Measurements from ENCODE around the gene ADGRL3.

Gene ADGRL3

DNA sequence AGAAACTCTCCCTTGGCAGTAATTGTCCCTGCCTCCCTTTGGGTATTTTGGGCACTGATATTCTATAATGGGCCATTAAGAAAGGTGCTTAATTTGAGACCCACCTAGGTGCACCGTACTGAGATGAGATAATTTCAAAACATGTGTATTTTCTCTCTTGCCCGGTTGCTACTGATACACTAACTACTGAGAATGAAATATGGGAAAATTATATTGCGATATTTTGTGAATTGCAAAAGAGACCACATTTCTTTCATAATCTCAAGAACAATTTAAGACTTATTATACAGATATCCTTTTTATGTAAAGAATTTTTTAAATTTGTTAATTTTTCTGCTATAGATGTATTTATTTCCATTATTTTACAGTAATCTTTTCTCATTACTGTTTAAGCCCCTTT is 284.9 kb downstream of the ADGRL3 start:
- ATAC-seq (ENCODE audit: low read depth) (no peak), DNase-seq (ENCODE audit: low spot score) (no peak)
- H3K4me3 ChIP-seq (ENCODE audit: severe bottlenecking), result no peak overlapping the region
- H3K9me3 ChIP-seq (ENCODE audit: severe bottlenecking), result no peaks in the 10 kb centered on the region
- H3K36me3 ChIP-seq (ENCODE audit: low read depth), result no peaks in the 10 kb centered on the region
- no peaks in the 10 kb centered on the region for H3K27me3 ChIP-seq (ENCODE audit: insufficient read depth, poor library complexity, severe bottlenecking)
- H3K4me1 ChIP-seq (ENCODE audit: insufficient read depth, poor library complexity, severe bottlenecking), result no peaks in the 10 kb centered on the region
- H3K27ac ChIP-seq (ENCODE audit: poor library complexity, severe bottlenecking), result no peak overlapping the region
- TF ChIP-seq, protein P1, sequence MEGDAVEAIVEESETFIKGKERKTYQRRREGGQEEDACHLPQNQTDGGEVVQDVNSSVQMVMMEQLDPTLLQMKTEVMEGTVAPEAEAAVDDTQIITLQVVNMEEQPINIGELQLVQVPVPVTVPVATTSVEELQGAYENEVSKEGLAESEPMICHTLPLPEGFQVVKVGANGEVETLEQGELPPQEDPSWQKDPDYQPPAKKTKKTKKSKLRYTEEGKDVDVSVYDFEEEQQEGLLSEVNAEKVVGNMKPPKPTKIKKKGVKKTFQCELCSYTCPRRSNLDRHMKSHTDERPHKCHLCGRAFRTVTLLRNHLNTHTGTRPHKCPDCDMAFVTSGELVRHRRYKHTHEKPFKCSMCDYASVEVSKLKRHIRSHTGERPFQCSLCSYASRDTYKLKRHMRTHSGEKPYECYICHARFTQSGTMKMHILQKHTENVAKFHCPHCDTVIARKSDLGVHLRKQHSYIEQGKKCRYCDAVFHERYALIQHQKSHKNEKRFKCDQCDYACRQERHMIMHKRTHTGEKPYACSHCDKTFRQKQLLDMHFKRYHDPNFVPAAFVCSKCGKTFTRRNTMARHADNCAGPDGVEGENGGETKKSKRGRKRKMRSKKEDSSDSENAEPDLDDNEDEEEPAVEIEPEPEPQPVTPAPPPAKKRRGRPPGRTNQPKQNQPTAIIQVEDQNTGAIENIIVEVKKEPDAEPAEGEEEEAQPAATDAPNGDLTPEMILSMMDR (IDR thresholded peaks at IDR 0.05; ENCODE audit: poor library complexity, severe bottlenecking), result no peak

DNA sequence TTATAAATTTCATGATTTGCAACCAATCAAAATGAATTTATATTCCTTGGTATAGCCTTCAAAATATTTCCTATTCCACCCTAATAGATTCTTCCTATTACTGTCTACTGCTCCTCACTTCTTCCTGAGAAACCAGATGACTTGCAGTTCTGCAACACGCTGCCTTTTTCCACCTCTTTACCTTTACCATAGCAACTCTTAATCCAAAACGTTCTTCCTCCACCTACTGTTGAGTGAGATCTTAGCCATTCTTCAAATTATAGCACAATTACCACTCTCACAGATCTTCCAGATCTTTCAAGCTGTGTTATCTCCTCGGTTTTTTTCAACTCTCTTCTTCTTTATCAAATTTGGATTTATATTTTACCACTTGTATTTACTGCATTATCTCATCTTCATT is 289.8 kb downstream of the ADGRL3 start:
- no peaks in the 10 kb centered on the region for H3K27me3 ChIP-seq (ENCODE audit: insufficient read depth, poor library complexity, severe bottlenecking)
- no peaks in the 10 kb centered on the region for H3K36me3 ChIP-seq (ENCODE audit: low read depth)
- DNase-seq (ENCODE audit: low spot score) (no peak), ATAC-seq (ENCODE audit: low read depth) (no peak)
- H3K4me1 ChIP-seq (ENCODE audit: insufficient read depth, poor library complexity, severe bottlenecking), result no peaks in the 10 kb centered on the region
- TF ChIP-seq, protein P1 (IDR thresholded peaks at IDR 0.05; ENCODE audit: poor library complexity, severe bottlenecking), result no peak
- no peaks in the 10 kb centered on the region for H3K9me3 ChIP-seq (ENCODE audit: severe bottlenecking)
- no peak overlapping the region for H3K4me3 ChIP-seq (ENCODE audit: severe bottlenecking)
- no peak overlapping the region for H3K27ac ChIP-seq (ENCODE audit: poor library complexity, severe bottlenecking)

DNA sequence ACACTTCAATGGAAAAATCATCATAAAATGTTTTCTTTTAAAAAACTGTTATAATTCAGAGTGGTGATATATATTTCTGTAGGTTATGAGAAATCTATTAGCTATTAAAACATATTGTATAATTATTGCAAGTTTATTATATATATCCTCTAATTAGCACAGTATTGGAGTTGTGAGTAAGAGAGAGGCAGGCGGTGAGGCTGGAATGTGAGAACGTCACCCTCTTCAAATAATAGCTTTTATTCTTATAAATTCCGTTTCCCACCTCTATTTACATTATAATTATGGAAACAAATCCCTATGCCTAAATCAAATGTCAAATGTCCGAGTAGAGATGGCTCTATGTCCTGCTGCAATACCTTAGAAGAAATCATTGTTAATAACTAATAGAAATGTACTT is 292.9 kb downstream of the ADGRL3 start:
- DNase-seq (ENCODE audit: low spot score) (no peak), ATAC-seq (ENCODE audit: low read depth) (no peak)
- Histone ChIP-seq H3K9me3 (ENCODE audit: severe bottlenecking) (no peaks in the 10 kb centered on the region), H3K27me3 (ENCODE audit: insufficient read depth, poor library complexity, severe bottlenecking) (no peaks in the 10 kb centered on the region), H3K4me1 (ENCODE audit: insufficient read depth, poor library complexity, severe bottlenecking) (no peaks in the 10 kb centered on the region), H3K36me3 (ENCODE audit: low read depth) (no peaks in the 10 kb centered on the region), H3K27ac (ENCODE audit: poor library complexity, severe bottlenecking) (no peak overlapping the region), H3K4me3 (ENCODE audit: severe bottlenecking) (no peak overlapping the region)
- TF ChIP-seq, protein P1 (IDR thresholded peaks at IDR 0.05; ENCODE audit: poor library complexity, severe bottlenecking), result no peak

DNA sequence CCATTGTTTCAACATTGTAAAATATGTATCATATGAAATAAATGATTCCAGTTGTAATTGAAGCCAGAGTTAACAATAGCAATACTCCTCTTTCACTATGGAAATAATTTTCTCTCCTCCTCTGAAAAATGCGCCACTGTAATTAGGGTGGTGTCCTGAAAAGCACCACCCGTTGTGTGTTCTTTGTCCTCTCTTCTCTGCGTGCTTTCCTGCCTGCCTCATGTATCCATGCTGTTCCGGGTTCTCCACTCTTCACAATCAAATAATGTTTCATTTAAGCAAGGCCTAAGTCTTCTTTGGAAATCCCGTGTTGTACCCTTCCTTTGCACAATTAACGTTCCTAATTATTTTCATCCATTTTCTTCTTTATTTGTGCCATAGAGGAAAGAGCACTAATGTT is 293.3 kb downstream of the ADGRL3 start:
- ATAC-seq (ENCODE audit: low read depth), result no peak
- no peaks in the 10 kb centered on the region for H3K9me3 ChIP-seq (ENCODE audit: severe bottlenecking)
- DNase-seq (ENCODE audit: low spot score), result no peak
- no peaks in the 10 kb centered on the region for H3K36me3 ChIP-seq (ENCODE audit: low read depth)
- H3K27me3 ChIP-seq (ENCODE audit: insufficient read depth, poor library complexity, severe bottlenecking), result no peaks in the 10 kb centered on the region
- TF ChIP-seq, protein P1 (IDR thresholded peaks at IDR 0.05; ENCODE audit: poor library complexity, severe bottlenecking), result no peak
- no peaks in the 10 kb centered on the region for H3K4me1 ChIP-seq (ENCODE audit: insufficient read depth, poor library complexity, severe bottlenecking)
- no peak overlapping the region for H3K27ac ChIP-seq (ENCODE audit: poor library complexity, severe bottlenecking)
- no peak overlapping the region for H3K4me3 ChIP-seq (ENCODE audit: severe bottlenecking)

DNA sequence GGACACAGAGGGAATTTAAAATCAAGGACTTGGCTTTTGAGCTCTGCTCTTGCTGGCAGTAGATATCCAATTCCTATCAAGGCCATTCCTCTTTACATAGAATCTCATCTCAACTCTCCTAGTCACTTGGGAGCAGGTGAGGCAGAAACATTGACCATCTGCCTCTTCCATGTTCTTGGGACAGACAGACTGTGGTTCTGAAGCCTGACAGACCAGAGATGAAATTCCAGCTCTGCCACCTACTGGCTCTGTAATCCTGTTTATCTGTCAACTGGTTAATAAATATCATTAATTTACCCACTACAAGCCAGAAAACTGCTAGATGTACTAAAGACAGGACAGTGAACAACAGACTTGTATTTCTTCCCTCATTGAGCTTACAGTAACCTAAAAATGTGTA is 300.8 kb downstream of the ADGRL3 start:
- Histone ChIP-seq H3K27me3 (ENCODE audit: insufficient read depth, poor library complexity, severe bottlenecking) (no peaks in the 10 kb centered on the region), H3K4me1 (ENCODE audit: insufficient read depth, poor library complexity, severe bottlenecking) (no peaks in the 10 kb centered on the region), H3K27ac (ENCODE audit: poor library complexity, severe bottlenecking) (no peak overlapping the region), H3K9me3 (ENCODE audit: severe bottlenecking) (no peaks in the 10 kb centered on the region), H3K4me3 (ENCODE audit: severe bottlenecking) (no peak overlapping the region), H3K36me3 (ENCODE audit: low read depth) (no peaks in the 10 kb centered on the region)
- ATAC-seq (ENCODE audit: low read depth) (peak; percentile 72), DNase-seq (ENCODE audit: low spot score) (no peak)
- TF ChIP-seq, protein P1 (IDR thresholded peaks at IDR 0.05; ENCODE audit: poor library complexity, severe bottlenecking), result peak; percentile 73

Measured in RWPE2 (cell line).